Astrocyte (in vitro differentiated cells and primary cell): ENCODE data around the gene PHF1. TPM values are rescaled to one million over a fixed set of nuclear protein-coding genes. Genes with fewer than 3 reads are reported as not detected.
"Not testable (repeated sequence)": the region's sequence is repeated elsewhere in the genome, so short reads cannot be mapped to it uniquely, and the experiment has no call there.

Experiments used
- DNase-seq: peaks from one replicate; pipeline ENCODE4 v3.0.0-alpha.2; 2010; ENCODE audit warnings: low read depth
- FAIRE-seq: peaks from 2 replicates; lab custom pipeline; 2011; peaks lifted over from hg19 to GRCh38; lab: Jason Lieb, UNC
- H2AFZ ChIP-seq: 2 replicates; pipeline ENCODE4 v1.6.0; 2012; ENCODE audit warnings: low read depth, low read length, inconsistent platforms
- H3K27ac ChIP-seq: 2 replicates; pipeline ENCODE4 v1.5.1; 2011; ENCODE audit warnings: low read depth, low read length, inconsistent platforms
- H3K27me3 ChIP-seq: 2 replicates; pipeline ENCODE4 v1.6.0; 2011; ENCODE audit warnings: low read length, inconsistent platforms; ENCODE audit not compliant: insufficient read depth
- H3K36me3 ChIP-seq: 2 replicates; pipeline ENCODE4 v1.5.1; 2011; ENCODE audit warnings: low read length, inconsistent platforms; ENCODE audit not compliant: insufficient read depth
- H3K4me1 ChIP-seq: 2 replicates; pipeline ENCODE4 v1.5.1; 2011; ENCODE audit warnings: low read length, inconsistent platforms; ENCODE audit not compliant: insufficient read depth
- H3K4me2 ChIP-seq: 2 replicates; pipeline ENCODE4 v1.6.0; 2012; ENCODE audit warnings: low read length, inconsistent platforms
- H3K4me3 ChIP-seq: 2 replicates; pipeline ENCODE4 v1.5.1; 2011; ENCODE audit warnings: low read depth, mild to moderate bottlenecking, low read length, inconsistent platforms; ENCODE audit not compliant: insufficient read depth
- H3K79me2 ChIP-seq: 2 replicates; pipeline ENCODE4 v1.6.0; 2012; ENCODE audit warnings: mild to moderate bottlenecking, low read length, inconsistent platforms; ENCODE audit not compliant: insufficient read depth
- H3K9ac ChIP-seq: 2 replicates; pipeline ENCODE4 v1.6.0; 2012; ENCODE audit warnings: mild to moderate bottlenecking, low read length, inconsistent platforms
- H3K9me3 ChIP-seq: 2 replicates; pipeline ENCODE4 v1.5.1; 2012; ENCODE audit warnings: low read depth, mild to moderate bottlenecking, low read length, inconsistent platforms; ENCODE audit not compliant: insufficient read depth
- H4K20me1 ChIP-seq: 2 replicates; pipeline ENCODE4 v1.6.0; 2012; ENCODE audit warnings: low read length, inconsistent platforms; ENCODE audit not compliant: insufficient read depth
- H3K27ac Mint-ChIP-seq: one replicate; pipeline ENCODE4 v1.8.0; 2021; ENCODE audit warnings: mild to moderate bottlenecking, mixed read lengths; ENCODE audit not compliant: unreplicated experiment
- H3K27me3 Mint-ChIP-seq: one replicate; pipeline ENCODE4 v1.8.0; 2021; ENCODE audit warnings: low read depth, mixed read lengths; ENCODE audit not compliant: unreplicated experiment
- H3K36me3 Mint-ChIP-seq: one replicate; pipeline ENCODE4 v1.8.0; 2021; ENCODE audit warnings: low read depth, mixed read lengths; ENCODE audit not compliant: unreplicated experiment
- H3K4me1 Mint-ChIP-seq: one replicate; pipeline ENCODE4 v1.8.0; 2021; ENCODE audit warnings: low read depth, mixed read lengths; ENCODE audit not compliant: unreplicated experiment
- H3K4me3 Mint-ChIP-seq: one replicate; pipeline ENCODE4 v1.8.0; 2021; ENCODE audit warnings: mild to moderate bottlenecking, moderate library complexity, mixed read lengths; ENCODE audit not compliant: unreplicated experiment
- H3K9me3 Mint-ChIP-seq: one replicate; pipeline ENCODE4 v1.8.0; 2021; ENCODE audit warnings: mild to moderate bottlenecking, mixed read lengths; ENCODE audit not compliant: unreplicated experiment
- CTCF ChIP-seq: IDR thresholded peaks from 2 replicates; pipeline ENCODE4 v1.5.1; 2011; ENCODE audit warnings: low read depth, mild to moderate bottlenecking, inconsistent platforms, low read length, moderate library complexity; ENCODE audit not compliant: insufficient read depth
- EZH2 ChIP-seq: IDR thresholded peaks from 2 replicates; pipeline ENCODE4 v1.6.1; 2012; ENCODE audit warnings: mild to moderate bottlenecking, low read length, inconsistent platforms; ENCODE audit not compliant: insufficient read depth
- total RNA-seq: library from RNA; stranded (reverse); gene quantifications from 2 replicates; pipeline ENCODE4 v1.2.1, GENCODE V29; 2021

PHF1 gene
- total RNA-seq, 1 donor from 2014 or later, result 34.3 TPM

- Mint-ChIP-seq H3K36me3 (no peaks in the 10 kb centered on the region), H3K9me3 (no peaks in the 10 kb centered on the region)
- peaks cover 5% of the 10 kb centered on the region for H3K4me1 ChIP-seq
Measured at GRCh38 chr6:33375143-33375671, 35.6 kb upstream of the PHF1 start.

GRCh38 chr6:33377171-33377570 lies 33.6 kb upstream of the PHF1 start:
- Mint-ChIP-seq H3K4me3 (no peak overlapping the region), H3K4me1 (no peaks in the 10 kb centered on the region), H3K27ac (no peak overlapping the region), H3K9me3 (no peaks in the 10 kb centered on the region), H3K36me3 (no peaks in the 10 kb centered on the region), H3K27me3 (peaks cover 5% of the 10 kb centered on the region)
- Histone ChIP-seq H3K4me1 (peaks cover 5% of the 10 kb centered on the region), H3K4me3 (no peak overlapping the region), H3K79me2 (no peaks in the 10 kb centered on the region), H3K27ac (no peak overlapping the region), H3K9ac (no peak overlapping the region), H2AFZ (no peak overlapping the region), H4K20me1 (no peaks in the 10 kb centered on the region), H3K9me3 (no peaks in the 10 kb centered on the region), H3K4me2 (no peak overlapping the region), H3K36me3 (no peaks in the 10 kb centered on the region), H3K27me3 (no peaks in the 10 kb centered on the region)
- no peak for FAIRE-seq
- TF ChIP-seq EZH2, result no peak
- TF ChIP-seq CTCF, result no peak
- DNase-seq, result no peak

More at GRCh38 chr6:33375143-33375671, 35.6 kb upstream of the PHF1 start:
- H3K4me2 ChIP-seq, result peak overlapping the region; percentile 58
- Mint-ChIP-seq H3K27me3 (peaks cover 3% of the 10 kb centered on the region), H3K27ac (no peak overlapping the region), H3K4me3 (no peak overlapping the region), H3K4me1 (no peaks in the 10 kb centered on the region)
- H3K9me3 ChIP-seq, result no peaks in the 10 kb centered on the region
- H3K4me3 ChIP-seq, result no peak overlapping the region
- H4K20me1 ChIP-seq, result no peaks in the 10 kb centered on the region
- no peaks in the 10 kb centered on the region for H3K79me2 ChIP-seq
- H3K9ac ChIP-seq, result no peak overlapping the region
- DNase-seq (peak; percentile 79), FAIRE-seq (no peak)
- TF ChIP-seq CTCF, result no peak
- no peaks in the 10 kb centered on the region for H3K27me3 ChIP-seq
- H2AFZ ChIP-seq, result peak overlapping the region; percentile 31
- no peaks in the 10 kb centered on the region for H3K36me3 ChIP-seq
- H3K27ac ChIP-seq, result no peak overlapping the region

- H3K4me1 ChIP-seq, FAIRE-seq, H3K36me3 Mint-ChIP-seq: not testable (repeated sequence)
Measured at GRCh38 chr6:33379184-33379583, 31.6 kb upstream of the PHF1 start.

More at GRCh38 chr6:33379184-33379583, 31.6 kb upstream of the PHF1 start:
- not testable (repeated sequence) for H3K9ac ChIP-seq, H3K4me3 ChIP-seq, H3K9me3 Mint-ChIP-seq, H3K9me3 ChIP-seq, H3K27me3 ChIP-seq, H2AFZ ChIP-seq, H4K20me1 ChIP-seq, H3K4me1 Mint-ChIP-seq, H3K27me3 Mint-ChIP-seq, H3K27ac ChIP-seq, H3K79me2 ChIP-seq, H3K27ac Mint-ChIP-seq, DNase-seq, H3K36me3 ChIP-seq, H3K4me2 ChIP-seq, H3K4me3 Mint-ChIP-seq
